ENCODE measurements around the gene MFGE8. TPM values are rescaled to one million over a fixed set of nuclear protein-coding genes. Genes with fewer than 3 reads are reported as not detected.

The MFGE8 gene
- polyA plus RNA-seq, 1 donor = 164 TPM

- no peak for DNase-seq (ENCODE audit: low read depth)
Measured at GRCh38 chr15:88900309-88900981, 12.7 kb downstream of the MFGE8 start.

GRCh38 chr15:88899251-88899650, 13.9 kb downstream of the MFGE8 start:
- no peak for DNase-seq (ENCODE audit: low read depth)

- DNase-seq (ENCODE audit: low read depth) = no peak
Measured at GRCh38 chr15:88898736-88899135, 14.4 kb downstream of the MFGE8 start.

- DNase-seq (ENCODE audit: low read depth) = peak; percentile 60
Measured at GRCh38 chr15:88897456-88898194, 15.6 kb downstream of the MFGE8 start.

GRCh38 chr15:88897142-88897455, 16.1 kb downstream of the MFGE8 start:
- DNase-seq (ENCODE audit: low read depth) = no peak

GRCh38 chr15:88896333-88897033, 16.7 kb downstream of the MFGE8 start:
- no peak for DNase-seq (ENCODE audit: low read depth)

GRCh38 chr15:88894819-88895767, 18.1 kb downstream of the MFGE8 start, which contains the start of gene HAPLN3:
TSS of gene HAPLN3 (minus strand) at chr15:88895544. CDS start at chr15:88887298, 8,246 bp downstream.
- no peak for DNase-seq (ENCODE audit: low read depth)

GRCh38 chr15:88894348-88894818, 18.8 kb downstream of the MFGE8 start:
- no peak for DNase-seq (ENCODE audit: low read depth)

GRCh38 chr15:88891540-88892254, 21.5 kb downstream of the MFGE8 start:
- no peak for DNase-seq (ENCODE audit: low read depth)

- no peak for DNase-seq (ENCODE audit: low read depth)
Measured at GRCh38 chr15:88890495-88890894, 22.7 kb downstream of the MFGE8 start.

- DNase-seq (ENCODE audit: low read depth) = no peak
Measured at GRCh38 chr15:88888719-88889118, 24.5 kb downstream of the MFGE8 start.

- no peak for DNase-seq (ENCODE audit: low read depth)
Measured at GRCh38 chr15:88887068-88887580, 26.1 kb downstream of the MFGE8 start.

- DNase-seq (ENCODE audit: low read depth) = no peak
Measured at GRCh38 chr15:88882785-88883184, 30.4 kb downstream of the MFGE8 start.

- no peak for DNase-seq (ENCODE audit: low read depth)
Measured at GRCh38 chr15:88881775-88882174, 31.4 kb downstream of the MFGE8 start.

- DNase-seq (ENCODE audit: low read depth) = no peak
Measured at GRCh38 chr15:88880944-88881740, 32.0 kb downstream of the MFGE8 start.

GRCh38 chr15:88878720-88879184, 34.4 kb downstream of the MFGE8 start:
- no peak for DNase-seq (ENCODE audit: low read depth)

- no peak for DNase-seq (ENCODE audit: low read depth)
Measured at GRCh38 chr15:88877906-88878305, 35.3 kb downstream of the MFGE8 start.

- DNase-seq (ENCODE audit: low read depth) = no peak
Measured at GRCh38 chr15:88877415-88877814, 35.8 kb downstream of the MFGE8 start.

- no peak for DNase-seq (ENCODE audit: low read depth)
Measured at GRCh38 chr15:88876573-88876972, 36.6 kb downstream of the MFGE8 start.

GRCh38 chr15:88874684-88875083, 38.5 kb downstream of the MFGE8 start:
- DNase-seq (ENCODE audit: low read depth) = no peak
